DND-41 (cell line): ENCODE data around the gene PRICKLE2.

Experiments used
- ATAC-seq: fragments of 200-7000 bp; cut with Tn5 transposase; 3 replicates; pipeline ENCODE4 v1.9.1; 2021; ENCODE audit warnings: low read depth; ENCODE audit not compliant: insufficient read depth
- DNase-seq: peaks from one replicate; pipeline ENCODE4 v3.0.0-alpha.2; 2020
- H2AFZ ChIP-seq: 2 replicates; pipeline ENCODE4 v1.6.0; 2012; ENCODE audit warnings: low read depth, low read length
- H3K27ac ChIP-seq: 2 replicates; pipeline ENCODE4 v1.5.1; 2012; ENCODE audit warnings: low read length, inconsistent platforms
- H3K27me3 ChIP-seq: fragments of 200-600 bp; sonication (generic); 2 replicates; pipeline ENCODE4 v1.6.0; 2012; ENCODE audit warnings: low read length, mild to moderate bottlenecking, inconsistent platforms; ENCODE audit not compliant: insufficient read depth, poor library complexity
- H3K36me3 ChIP-seq: 2 replicates; pipeline ENCODE4 v1.5.1; 2012; ENCODE audit warnings: low read length, inconsistent platforms; ENCODE audit not compliant: insufficient read depth
- H3K4me1 ChIP-seq: 2 replicates; pipeline ENCODE4 v1.5.1; 2012; ENCODE audit warnings: mild to moderate bottlenecking, low read length; ENCODE audit not compliant: insufficient read depth
- H3K4me2 ChIP-seq: 2 replicates; pipeline ENCODE4 v1.6.0; 2012; ENCODE audit warnings: mild to moderate bottlenecking, moderate library complexity, low read length, inconsistent platforms; ENCODE audit not compliant: insufficient read depth
- H3K4me3 ChIP-seq, 2 experiments: fragments of 200-600 bp in 1 of 2; shearing (Covaris generic) in 1 of 2; 2 replicates each; pipeline ENCODE4 v1.5.1; 2012 to 2016; ENCODE audit warnings: inconsistent platforms in 2 of 2, low read length in 2 of 2, mild to moderate bottlenecking in 2 of 2, low read depth in 1 of 2, moderate library complexity in 1 of 2
- H3K79me2 ChIP-seq: 2 replicates; pipeline ENCODE4 v1.6.0; 2012; ENCODE audit warnings: low read length, inconsistent platforms; ENCODE audit not compliant: insufficient read depth
- H3K9ac ChIP-seq: 2 replicates; pipeline ENCODE4 v1.6.0; 2012; ENCODE audit warnings: low read depth, mild to moderate bottlenecking, inconsistent platforms, low read length, moderate library complexity
- H3K9me3 ChIP-seq: 2 replicates; pipeline ENCODE4 v1.5.1; 2012; ENCODE audit warnings: low read length, moderate library complexity, mild to moderate bottlenecking, inconsistent platforms; ENCODE audit not compliant: insufficient read depth, severe bottlenecking
- H4K20me1 ChIP-seq: 2 replicates; pipeline ENCODE4 v1.6.0; 2012; ENCODE audit warnings: low read length; ENCODE audit not compliant: insufficient read depth
- CTCF ChIP-seq: IDR thresholded peaks from 2 replicates; pipeline ENCODE4 v1.5.1; 2012; ENCODE audit warnings: borderline replicate concordance, low read length, moderate library complexity, mild to moderate bottlenecking; ENCODE audit not compliant: poor library complexity, severe bottlenecking; ENCODE audit errors: extremely low read depth
- EZH2 ChIP-seq: IDR thresholded peaks from 3 replicates; pipeline ENCODE4 v1.6.1; 2012; ENCODE audit warnings: borderline replicate concordance, low read depth, mild to moderate bottlenecking, moderate library complexity, low read length, inconsistent platforms; ENCODE audit not compliant: severe bottlenecking

PRICKLE2 gene

DNA sequence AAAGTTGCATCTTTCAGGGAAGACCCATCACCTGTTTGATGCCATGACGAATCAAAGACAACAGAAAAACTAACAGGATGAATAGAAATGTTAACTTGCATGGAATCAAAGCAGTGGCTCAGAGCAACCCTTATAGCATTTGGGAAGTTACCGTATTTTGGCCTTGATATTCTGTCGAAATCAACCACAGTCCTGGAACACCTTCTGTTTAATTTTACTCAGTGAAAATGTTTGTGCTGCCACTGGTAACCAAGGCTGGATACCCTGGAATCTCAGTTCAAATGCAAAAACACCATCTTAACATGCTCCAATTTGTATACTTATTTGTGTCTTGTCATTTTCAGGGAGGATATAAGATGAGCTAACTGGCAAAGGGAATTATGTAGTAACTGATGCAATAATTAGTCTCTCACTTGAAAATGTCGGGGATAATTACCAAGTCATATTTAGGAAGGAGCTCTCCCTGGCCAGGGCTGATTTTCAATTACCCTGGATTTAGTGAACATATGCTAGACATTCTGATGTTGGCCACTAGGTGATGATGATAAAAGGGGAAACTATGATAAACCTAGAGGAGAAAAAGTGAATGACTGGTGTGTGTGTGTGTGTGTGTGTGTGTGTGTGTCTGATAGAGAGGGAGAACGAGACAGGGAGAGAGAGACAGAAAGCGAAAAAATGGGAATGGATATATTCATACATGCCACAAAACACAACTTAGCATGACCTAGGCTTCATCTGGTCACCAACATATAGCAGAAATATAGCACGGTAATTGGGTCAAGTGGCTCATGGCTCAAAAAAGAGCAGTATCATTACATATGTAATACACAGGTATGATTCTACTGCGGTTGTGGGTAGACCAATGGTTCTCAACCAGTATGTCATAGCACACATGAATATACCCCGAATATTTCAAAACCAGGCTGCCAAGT, 19.0 kb upstream of the PRICKLE2 start:
- no peak for ATAC-seq
- no peak for TF ChIP-seq CTCF
- no peak for TF ChIP-seq EZH2

GRCh38 chr3:64242435-64242834, 17.2 kb upstream of the PRICKLE2 start:
- no peaks in the 10 kb centered on the region for H4K20me1 ChIP-seq
- H3K9ac ChIP-seq = no peak overlapping the region
- H3K4me2 ChIP-seq = no peak overlapping the region
- no peaks in the 10 kb centered on the region for H3K79me2 ChIP-seq
- no peak overlapping the region for H3K4me3 ChIP-seq
- TF ChIP-seq CTCF = no peak
- DNase-seq (no peak), ATAC-seq (no peak)
- H2AFZ ChIP-seq = no peak overlapping the region
- no peak overlapping the region for H3K27ac ChIP-seq
- no peaks in the 10 kb centered on the region for H3K27me3 ChIP-seq
- H3K9me3 ChIP-seq = peaks cover 4% of the 10 kb centered on the region
- H3K4me1 ChIP-seq = no peaks in the 10 kb centered on the region
- H3K36me3 ChIP-seq = no peaks in the 10 kb centered on the region

More for the DNA sequence above, 19.0 kb upstream of the PRICKLE2 start:
- H3K27me3 ChIP-seq = no peaks in the 10 kb centered on the region
- H3K79me2 ChIP-seq = no peaks in the 10 kb centered on the region
- H3K4me3 ChIP-seq = no peak overlapping the region
- no peaks in the 10 kb centered on the region for H3K9me3 ChIP-seq
- no peak overlapping the region for H3K4me2 ChIP-seq
- H3K27ac ChIP-seq = no peak overlapping the region
- no peak for DNase-seq
- no peaks in the 10 kb centered on the region for H3K4me1 ChIP-seq
- no peak overlapping the region for H2AFZ ChIP-seq
- H3K9ac ChIP-seq = no peak overlapping the region
- H3K36me3 ChIP-seq = no peaks in the 10 kb centered on the region
- no peaks in the 10 kb centered on the region for H4K20me1 ChIP-seq

GRCh38 chr3:64240959-64241358, 15.7 kb upstream of the PRICKLE2 start:
- no peak overlapping the region for H3K27ac ChIP-seq
- no peaks in the 10 kb centered on the region for H4K20me1 ChIP-seq
- H2AFZ ChIP-seq = no peak overlapping the region
- ATAC-seq = no peak
- TF ChIP-seq EZH2 = no peak
- no peak for TF ChIP-seq CTCF
- H3K36me3 ChIP-seq = no peaks in the 10 kb centered on the region
- DNase-seq = no peak
- H3K4me1 ChIP-seq = no peaks in the 10 kb centered on the region
- no peak overlapping the region for H3K9ac ChIP-seq
- H3K4me3 ChIP-seq = no peak overlapping the region
- no peaks in the 10 kb centered on the region for H3K79me2 ChIP-seq
- H3K9me3 ChIP-seq = peaks cover 14% of the 10 kb centered on the region
- no peak overlapping the region for H3K4me2 ChIP-seq
- H3K27me3 ChIP-seq = no peaks in the 10 kb centered on the region
